GM23338 (cell line): Measurements from ENCODE around the gene OTUB1.

ENCODE experiments used
- CREB1 ChIP-seq: fragments of 250-450 bp; sonication (Bioruptor Pico); IDR thresholded peaks from 2 replicates; pipeline ENCODE4 v1.5.0; 2020; ENCODE audit warnings: low read depth, mild to moderate bottlenecking, moderate library complexity
- CTCF ChIP-seq, 2 experiments: fragments of 200-600 bp in 1 of 2; sonication (generic) in 1 of 2; conservative IDR thresholded peaks; 2 replicates each; pipeline versions ENCODE4 v1.5.1 to v1.6.1; 2016 to 2017; ENCODE audit warnings: antibody characterized with exemption in 2 of 2, low read depth in 2 of 2, mild to moderate bottlenecking in 2 of 2, moderate library complexity in 1 of 2
- ETS1 ChIP-seq: IDR thresholded peaks from 2 replicates; pipeline ENCODE4 v1.6.1; 2016; ENCODE audit warnings: antibody characterized with exemption
- EZH2 ChIP-seq: fragments of 200-600 bp; sonication (generic); IDR thresholded peaks from one replicate; pipeline ENCODE4 v1.8.0; 2017; ENCODE audit warnings: antibody characterized with exemption, mild to moderate bottlenecking, low read depth; ENCODE audit not compliant: unreplicated experiment
- EZH2phosphoT487 ChIP-seq: fragments of 200-600 bp; sonication (generic); IDR thresholded peaks from one replicate; pipeline ENCODE4 v1.8.1; 2018; ENCODE audit warnings: antibody characterized with exemption; ENCODE audit not compliant: unreplicated experiment
- JUNB ChIP-seq: IDR thresholded peaks from one replicate; pipeline ENCODE4 v1.6.1; 2016; ENCODE audit warnings: antibody characterized with exemption; ENCODE audit not compliant: unreplicated experiment
- NANOG ChIP-seq: IDR thresholded peaks from 2 replicates; pipeline ENCODE4 v1.6.1; 2016; ENCODE audit warnings: antibody characterized with exemption, borderline replicate concordance
- POLR2AphosphoS5 ChIP-seq: IDR thresholded peaks from 2 replicates; pipeline ENCODE4 v1.6.1; 2016; ENCODE audit warnings: antibody characterized with exemption, low read depth
- REST ChIP-seq: IDR thresholded peaks from one replicate; pipeline ENCODE4 v1.6.1; 2018; ENCODE audit warnings: antibody characterized with exemption; ENCODE audit not compliant: unreplicated experiment
- STAT1 ChIP-seq: IDR thresholded peaks from one replicate; pipeline ENCODE4 v1.6.1; 2016; ENCODE audit warnings: antibody characterized with exemption; ENCODE audit not compliant: unreplicated experiment
- ZNF114 ChIP-seq: fragments of 250-450 bp; sonication (Bioruptor Pico); IDR thresholded peaks from 2 replicates; pipeline ENCODE4 v1.5.0; 2020; ENCODE audit warnings: mild to moderate bottlenecking, moderate library complexity
- ZNF331 ChIP-seq: fragments of 250-450 bp; sonication (Bioruptor Pico); IDR thresholded peaks from 2 replicates; pipeline ENCODE4 v1.5.0; 2020; ENCODE audit warnings: low read depth, mild to moderate bottlenecking, moderate library complexity
- ZNF462 ChIP-seq: fragments of 250-450 bp; sonication (Bioruptor Pico); IDR thresholded peaks from 2 replicates; pipeline ENCODE4 v1.5.0; 2020; ENCODE audit warnings: mild to moderate bottlenecking, moderate library complexity

DNA sequence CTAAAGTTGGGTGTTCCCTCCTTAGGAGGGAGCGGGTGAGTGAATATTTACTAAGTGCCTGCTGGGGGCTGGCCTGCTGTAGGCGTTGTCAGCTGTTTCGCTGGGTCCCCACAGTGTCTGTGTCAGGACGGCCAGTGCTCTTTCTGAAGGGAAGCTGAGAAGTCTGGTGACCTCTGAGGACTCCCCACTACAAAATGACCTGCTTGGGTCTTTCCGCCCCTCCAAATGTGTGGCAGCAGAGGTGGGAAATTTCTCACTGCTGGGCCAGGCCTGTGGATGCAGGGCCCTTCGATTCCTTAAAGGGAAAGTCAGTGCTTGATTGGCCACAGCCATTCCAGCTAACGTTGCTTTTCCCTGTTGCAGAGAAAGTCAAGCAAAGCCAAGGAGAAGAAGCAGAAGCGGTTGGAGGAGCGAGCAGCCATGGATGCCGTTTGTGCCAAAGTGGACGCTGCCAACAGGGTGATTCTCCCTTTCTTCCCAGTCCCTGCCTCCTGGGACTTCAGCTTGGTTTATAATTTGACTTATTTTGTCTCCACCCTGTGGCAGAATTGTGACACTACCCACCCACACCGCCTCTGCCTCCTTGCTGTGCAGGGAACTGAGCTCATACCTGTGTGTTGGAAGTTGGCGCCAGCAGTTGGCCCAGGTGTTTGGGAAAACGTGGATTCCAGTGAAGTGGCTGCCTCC, 40.6 kb upstream of the OTUB1 start:
- TF ChIP-seq CTCF (conservative IDR thresholded peaks at IDR 0.05; ENCODE audit: low read depth in 2 of 2), result peak; percentile 61 to 80
- TF ChIP-seq REST, result no peak
- TF ChIP-seq POLR2AphosphoS5, result no peak
- no peak for TF ChIP-seq EZH2
- no peak for TF ChIP-seq CREB1 (CRISPR knock-in tag)
- no peak for TF ChIP-seq JUNB
- TF ChIP-seq ETS1, result no peak
- no peak for TF ChIP-seq NANOG
- no peak for TF ChIP-seq STAT1
- no peak for TF ChIP-seq ZNF114 (CRISPR knock-in tag)
- TF ChIP-seq EZH2phosphoT487, result no peak
- no peak for TF ChIP-seq ZNF462
- no peak for TF ChIP-seq ZNF331 (CRISPR knock-in tag)
